GM21423 (cell line): Measurements from ENCODE around the gene COMMD7.
A peak's percentile ranks its signal among the peaks of the same experiment; 100 is the strongest.

Experiments
- ATAC-seq: cut with Tn5 transposase; IDR thresholded peaks from one replicate; pipeline ENCODE4 v1.9.1; 2021; ENCODE audit warnings: mild to moderate bottlenecking, moderate library complexity; ENCODE audit not compliant: unreplicated experiment

COMMD7 gene

GRCh38 chr20:32680544-32681174 is 62.6 kb downstream of the COMMD7 start:
- ATAC-seq: no peak

DNA sequence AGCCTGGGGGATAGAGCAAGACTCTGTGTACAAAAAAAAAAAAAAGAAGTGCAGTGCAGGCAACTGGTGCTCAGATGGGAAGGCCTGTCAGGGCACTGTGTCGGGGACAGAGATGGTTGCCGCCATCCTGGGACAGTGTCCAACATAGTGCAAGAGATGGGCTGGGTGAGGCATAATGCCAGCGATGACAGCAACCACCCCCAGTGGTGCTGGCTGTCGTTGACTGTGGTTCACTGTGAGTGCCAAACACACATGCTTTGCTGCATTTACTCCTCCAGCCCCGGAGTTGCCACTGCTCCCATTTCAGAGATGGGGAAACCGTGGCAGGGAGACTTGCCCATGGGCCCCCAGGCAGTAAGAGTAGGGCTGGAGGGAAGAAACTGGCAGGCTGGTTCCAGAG is 64.3 kb downstream of the COMMD7 start:
- no peak for ATAC-seq

DNA sequence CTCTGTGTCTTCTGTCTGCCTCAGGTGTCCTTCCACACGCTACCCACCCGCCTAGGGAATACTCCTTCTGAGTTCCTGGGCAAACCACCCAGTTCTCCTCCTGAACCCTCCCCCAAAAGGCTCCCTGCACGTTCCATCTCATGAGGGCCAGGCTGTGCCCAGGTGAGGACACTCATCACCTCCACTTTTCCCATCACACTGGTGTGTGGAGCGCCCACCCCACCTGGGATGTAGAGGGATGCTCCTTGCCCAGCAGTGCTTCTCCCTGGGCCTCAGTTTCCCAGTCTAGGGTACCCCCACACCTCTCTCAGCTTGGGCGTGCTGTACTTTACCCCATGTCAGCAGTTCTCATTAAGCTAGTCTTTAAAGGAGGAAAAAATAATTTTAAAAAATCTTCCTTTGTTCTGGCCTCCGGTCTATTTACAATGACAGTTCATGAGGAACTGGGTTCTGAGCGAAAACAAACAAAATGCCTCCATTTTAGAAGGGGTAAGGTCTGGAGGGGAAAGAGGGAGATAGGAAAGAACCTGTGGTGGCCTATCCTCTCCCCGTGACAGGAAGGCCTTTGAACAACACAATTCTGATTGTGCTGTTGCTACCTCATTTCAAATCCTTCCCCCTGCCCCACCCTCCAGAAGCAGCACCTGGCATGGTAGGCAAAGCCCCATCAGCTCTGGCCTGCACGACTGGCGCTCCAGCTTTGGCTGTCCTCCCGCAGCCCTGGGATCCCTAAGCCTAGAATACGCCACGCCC is 67.9 kb downstream of the COMMD7 start:
- no peak for ATAC-seq

DNA sequence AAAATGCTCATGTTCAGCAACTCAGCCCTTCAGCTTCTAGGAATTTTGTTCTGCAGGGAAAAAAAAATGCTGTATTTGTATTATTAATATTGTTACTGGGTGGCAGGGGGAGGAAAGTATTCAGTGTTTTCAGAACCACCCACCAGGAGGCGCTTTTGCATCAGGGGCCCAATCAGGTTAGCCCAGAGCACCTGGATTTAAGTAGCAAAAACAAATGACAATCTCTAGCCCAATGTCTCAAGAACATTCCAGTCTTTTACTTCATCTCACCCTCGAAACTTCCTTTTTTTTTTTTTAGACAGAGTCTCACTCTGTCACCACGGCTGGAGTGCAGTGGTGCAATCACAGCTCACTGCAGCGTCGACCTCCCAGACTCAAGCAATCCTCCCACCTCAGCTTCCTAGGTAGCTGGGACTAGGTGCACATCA is 68.9 kb downstream of the COMMD7 start:
- ATAC-seq: no peak

DNA sequence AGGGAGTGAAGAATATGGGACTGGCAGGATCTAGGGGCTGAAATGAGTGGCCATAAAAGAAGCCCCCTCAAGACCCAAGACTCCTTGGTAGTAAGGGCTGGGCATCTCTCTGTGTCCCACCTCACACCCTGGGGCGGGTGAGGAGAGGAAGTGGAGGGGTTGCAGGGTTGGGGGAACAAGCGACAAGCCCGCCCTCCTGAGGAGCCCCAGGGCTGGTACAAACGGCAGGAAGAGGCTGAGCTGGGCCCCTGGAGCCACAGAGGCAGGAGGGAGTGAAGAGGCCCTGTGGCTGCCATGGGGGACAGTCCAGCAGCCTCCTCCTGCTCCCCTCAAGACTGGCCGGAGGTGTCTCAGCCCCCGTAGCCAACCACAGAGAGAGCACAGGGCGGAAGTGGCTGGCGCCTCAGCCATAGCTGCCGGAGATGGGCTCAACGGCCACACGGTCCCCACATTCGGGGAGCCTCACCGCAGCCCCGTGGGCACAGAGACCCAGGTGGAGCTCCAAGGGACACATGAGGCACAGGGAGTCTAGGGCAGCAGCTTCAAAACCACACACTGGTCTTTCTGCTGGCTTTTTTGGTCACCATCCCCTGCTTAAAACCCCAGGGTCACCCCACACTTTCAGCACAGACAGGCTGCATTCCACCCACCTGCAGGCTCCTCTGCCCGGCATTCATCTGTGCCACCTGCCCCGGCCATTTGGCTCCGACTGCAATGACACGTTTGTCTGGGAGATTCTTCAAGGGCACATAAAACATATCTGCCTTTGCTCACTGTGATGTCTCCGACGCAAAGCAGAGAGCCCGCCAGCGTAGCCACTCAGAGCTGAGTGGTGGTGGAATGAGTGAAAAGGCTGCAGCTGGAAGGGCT is 70.0 kb downstream of the COMMD7 start:
- peak; percentile 52 for ATAC-seq

- ATAC-seq: peak; percentile 7
These were observed 70.8 kb downstream of the COMMD7 start for GRCh38 chr20:32672394-32672981.

DNA sequence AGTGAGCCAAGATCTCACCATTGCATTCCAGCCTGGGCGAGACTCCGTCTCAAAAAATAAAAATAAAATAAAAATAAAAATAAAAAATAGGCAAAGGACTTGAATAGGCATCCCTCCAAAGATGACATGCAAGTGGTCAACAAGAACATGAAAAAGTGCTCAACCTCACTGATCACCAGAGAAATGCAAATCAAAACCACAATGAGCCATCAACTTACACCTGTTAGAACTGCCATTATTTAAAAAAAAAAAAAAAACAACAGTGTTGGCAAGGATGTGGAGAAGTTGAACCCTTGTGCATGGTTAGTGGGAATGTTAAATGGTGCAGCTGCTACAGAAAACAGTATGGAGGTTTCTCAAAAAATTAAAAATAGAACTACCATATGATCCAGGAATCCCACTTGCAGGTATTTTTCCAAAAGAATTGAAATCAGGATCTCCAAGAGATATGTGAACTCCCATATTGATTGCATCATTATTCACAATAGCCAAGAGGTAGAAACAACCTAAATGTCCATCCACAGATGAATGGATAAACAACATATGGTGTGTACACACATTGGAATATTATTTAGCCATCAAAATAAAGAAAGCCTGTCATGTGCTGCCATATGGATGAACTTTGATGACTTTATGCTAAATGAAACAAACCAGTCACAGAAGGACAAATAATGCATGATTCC is 72.4 kb downstream of the COMMD7 start:
- peak; percentile 45 for ATAC-seq

DNA sequence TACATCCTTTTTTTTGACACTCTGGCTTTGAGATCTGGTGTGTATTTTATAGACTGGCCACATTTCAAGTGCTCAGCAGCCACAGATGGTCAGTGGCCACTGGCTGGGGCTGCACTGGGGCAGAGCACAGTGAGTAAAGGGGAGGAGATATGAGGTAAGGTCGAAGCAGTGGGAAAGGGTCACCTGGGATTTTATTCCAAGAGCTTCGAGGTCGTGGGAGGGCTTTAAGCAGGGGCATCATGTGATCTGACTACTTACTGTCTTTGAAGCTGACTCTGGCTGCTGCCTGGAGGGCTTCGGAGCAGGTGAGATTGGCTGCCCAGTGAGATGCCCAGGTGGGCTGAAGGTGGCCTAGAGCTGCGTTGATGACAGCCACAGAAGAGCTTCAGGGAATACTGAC is 76.2 kb downstream of the COMMD7 start:
- ATAC-seq: no peak

GRCh38 chr20:32664678-32665159 is 78.5 kb downstream of the COMMD7 start:
- ATAC-seq: no peak

DNA sequence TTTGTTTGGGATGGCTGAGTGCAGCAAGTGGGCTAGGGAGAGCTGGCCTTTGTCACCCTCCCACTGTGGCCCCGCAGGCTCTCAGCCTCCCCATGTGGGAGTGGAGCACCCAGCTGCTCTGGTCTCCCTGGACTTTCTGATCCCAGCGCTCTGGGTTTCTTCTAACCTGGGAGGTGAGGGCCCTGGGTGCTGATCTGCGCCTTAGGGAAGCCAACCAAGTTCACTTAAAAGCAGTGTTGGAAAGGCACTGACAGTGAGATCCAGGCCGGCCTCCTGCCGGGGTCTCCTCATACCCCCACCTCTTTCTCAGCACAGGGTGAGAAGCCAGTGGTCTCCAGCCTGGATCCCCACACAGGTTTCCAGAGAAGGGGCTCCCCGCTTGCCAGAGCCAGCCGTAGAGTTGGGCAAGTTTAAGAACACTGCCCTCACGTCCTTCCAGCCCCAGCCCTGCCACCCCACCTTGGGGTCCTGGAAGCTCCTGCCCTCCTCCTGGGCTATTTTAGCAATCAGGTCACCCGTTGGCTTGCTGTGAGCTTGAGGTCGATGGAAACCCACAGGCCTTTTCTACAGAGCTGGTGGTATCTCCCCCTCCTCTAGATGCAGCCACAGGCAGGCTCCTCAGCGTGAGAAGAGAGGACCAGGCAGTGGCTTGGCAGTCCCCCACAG is 79.1 kb downstream of the COMMD7 start:
- no peak for ATAC-seq

DNA sequence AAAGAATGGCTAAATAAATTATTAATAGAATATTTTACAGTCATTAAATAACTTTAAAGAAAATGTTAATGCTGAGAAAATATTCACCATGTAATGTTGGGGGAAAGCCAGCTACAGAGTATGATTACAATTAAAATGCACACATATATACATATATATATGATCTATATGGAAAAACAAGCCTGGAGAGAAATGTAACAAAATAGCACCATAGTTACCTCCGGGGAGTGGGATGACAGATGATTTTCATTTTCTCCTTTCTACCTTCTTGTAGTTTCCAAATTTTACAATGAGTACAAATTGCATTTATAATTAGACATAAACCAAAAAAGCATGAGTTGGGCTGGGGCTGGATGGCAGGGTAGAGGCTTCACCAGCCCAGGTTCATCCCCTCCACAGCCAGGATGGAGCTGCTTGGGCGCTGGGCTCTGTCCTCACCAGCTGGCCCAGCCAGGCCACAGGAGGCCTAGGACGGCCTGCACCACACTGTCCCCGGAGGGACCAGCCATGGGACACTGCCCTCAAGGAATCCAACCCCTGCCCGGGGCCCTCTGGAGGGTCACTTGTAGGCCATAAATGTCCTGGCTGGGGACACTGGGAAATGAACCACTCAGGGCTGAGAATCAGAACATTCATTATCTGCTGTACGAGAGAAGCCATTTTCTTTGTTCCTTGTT is 79.8 kb downstream of the COMMD7 start:
- no peak for ATAC-seq

- ATAC-seq: no peak
These were observed 81.3 kb downstream of the COMMD7 start for GRCh38 chr20:32661820-32662528.

DNA sequence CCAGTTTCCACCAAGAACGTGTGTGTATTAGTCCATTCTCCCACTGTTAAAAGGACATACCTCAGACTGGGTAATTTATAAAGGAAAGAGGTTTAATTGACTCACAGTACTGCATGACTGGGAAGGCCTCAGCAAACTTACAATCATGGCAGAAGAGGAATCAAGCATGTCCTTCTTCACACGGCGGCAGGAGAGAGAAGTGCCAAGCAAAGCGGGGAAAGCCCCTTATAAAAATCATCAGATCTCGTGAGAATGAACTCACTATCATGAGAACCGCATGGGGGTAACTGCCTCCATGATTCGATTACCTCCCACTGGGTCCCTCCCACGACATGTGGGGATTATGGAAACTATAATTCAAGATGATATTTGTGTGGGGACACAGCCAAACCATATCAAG is 82.6 kb downstream of the COMMD7 start:
- no peak for ATAC-seq

- ATAC-seq: no peak
These were observed 86.4 kb downstream of the COMMD7 start for GRCh38 chr20:32656827-32657226.

- ATAC-seq: no peak
These were observed 87.3 kb downstream of the COMMD7 start for GRCh38 chr20:32655903-32656512.

GRCh38 chr20:32652739-32653526 is 90.3 kb downstream of the COMMD7 start:
- ATAC-seq: peak; percentile 64
